Right renal pelvis (tissue), 4 donors: Measurements from ENCODE around the gene C4BPB. TPM values are rescaled to one million over a fixed set of nuclear protein-coding genes. Genes with fewer than 3 reads are reported as not detected.
"Not testable (repeated sequence)": the region's sequence is repeated elsewhere in the genome, so short reads cannot be mapped to it uniquely, and the experiment has no call there.

Source experiments
- DNase-seq, 4 donors: peaks; one replicate each; pipeline ENCODE4 v3.0.0-alpha.2; 2013; ENCODE audit warnings: low read depth in 4 of 4, low spot score in 3 of 4, missing footprints in 1 of 4
- polyA plus RNA-seq, 4 donors: library from polyadenylated mRNA; unstranded; fragments of 120-200 nt; gene quantifications; one replicate each; pipeline ENCODE4 v1.2.1, GENCODE V29; 2013; ENCODE audit not compliant: insufficient read length in 4 of 4

The C4BPB gene, protein sequence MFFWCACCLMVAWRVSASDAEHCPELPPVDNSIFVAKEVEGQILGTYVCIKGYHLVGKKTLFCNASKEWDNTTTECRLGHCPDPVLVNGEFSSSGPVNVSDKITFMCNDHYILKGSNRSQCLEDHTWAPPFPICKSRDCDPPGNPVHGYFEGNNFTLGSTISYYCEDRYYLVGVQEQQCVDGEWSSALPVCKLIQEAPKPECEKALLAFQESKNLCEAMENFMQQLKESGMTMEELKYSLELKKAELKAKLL
- polyA plus RNA-seq: under 1 TPM; 0.32 to 0.51 (median 0.49) TPM

DNA sequence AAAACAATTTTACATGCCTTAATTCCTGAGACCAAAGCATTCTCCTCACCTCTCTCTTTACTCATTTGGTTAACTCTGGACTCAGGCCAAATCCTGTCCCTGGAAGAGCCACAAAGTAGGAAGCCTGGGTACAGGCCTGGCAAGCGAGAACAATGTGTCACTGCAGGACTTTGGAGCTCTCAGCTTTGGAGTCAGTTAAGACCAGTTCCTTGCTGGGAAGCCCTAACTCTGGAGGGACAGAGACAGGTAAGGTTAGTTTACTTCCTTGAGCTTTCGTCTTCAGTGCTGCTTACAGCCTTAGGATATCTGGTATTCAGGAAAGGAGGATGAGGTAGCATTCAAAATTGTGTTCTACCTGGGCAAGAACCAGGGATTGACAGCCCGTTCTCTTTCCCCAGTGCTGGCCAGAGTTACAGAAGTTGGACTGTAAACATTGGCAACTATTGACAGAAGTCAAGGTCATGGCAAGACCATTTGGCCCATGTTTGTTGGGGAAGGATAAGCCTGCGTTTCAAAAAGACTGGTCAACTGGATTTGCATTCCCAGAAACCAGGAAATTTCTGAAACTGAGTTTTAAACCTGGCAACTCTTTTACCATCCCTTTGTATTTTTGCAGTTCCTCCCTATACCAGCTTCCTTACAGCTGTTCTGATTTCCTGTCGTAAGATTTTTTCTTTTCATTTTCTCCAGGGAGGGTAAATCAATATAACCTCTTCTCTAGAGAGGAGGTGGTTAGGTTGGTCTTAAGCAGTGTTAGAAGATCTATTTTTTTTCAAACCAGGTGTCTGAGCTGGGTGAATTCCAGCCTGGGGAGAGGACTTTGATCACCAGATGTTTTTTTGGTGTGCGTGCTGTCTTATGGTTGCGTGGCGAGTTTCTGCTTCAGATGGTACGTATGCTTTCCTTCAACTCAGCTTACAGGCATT, at the start of gene C4BPB:
C4BPB (plus strand) TSS at position 160 of the 926 bp plus-strand sequence; CDS start at position 832, 672 bp downstream.
- DNase-seq: no peak

DNA sequence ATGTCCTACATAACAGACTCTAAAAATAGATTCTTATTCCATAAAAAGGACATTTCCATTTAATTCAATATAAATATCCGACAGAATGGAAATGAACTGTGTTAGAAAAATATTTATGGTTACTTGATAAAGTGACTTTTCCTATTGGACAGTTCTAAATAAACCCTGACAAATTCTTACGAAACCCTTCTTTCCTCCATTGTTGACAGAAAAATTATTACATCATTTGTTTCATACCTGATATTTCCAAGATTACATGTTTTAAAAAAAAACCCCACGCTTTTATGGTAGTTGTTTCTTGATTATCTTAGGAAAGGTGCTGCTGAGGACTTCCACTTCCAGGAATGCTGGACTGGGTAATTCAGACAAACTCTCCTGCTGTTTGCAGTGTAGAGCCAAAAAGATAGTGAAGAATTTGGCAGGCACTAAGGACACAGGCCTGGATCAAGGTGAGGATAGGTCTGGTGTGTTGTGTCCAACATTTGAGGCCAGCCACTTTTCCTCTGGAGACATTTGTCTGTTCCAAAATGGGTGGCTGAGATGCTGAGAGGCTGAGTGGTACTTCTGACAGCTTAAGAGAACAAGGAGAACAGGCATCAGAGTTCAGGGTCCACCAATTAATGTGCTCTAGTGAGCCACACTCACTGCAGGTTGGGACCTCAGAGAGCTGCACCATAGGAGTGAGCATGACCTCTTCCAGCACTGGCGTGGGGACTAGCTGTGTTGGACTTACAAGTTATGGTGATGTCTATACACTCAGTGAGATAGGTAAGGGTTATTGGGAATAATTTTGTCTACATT, 49.1 kb upstream of the C4BPB start:
- no peak for DNase-seq

DNA sequence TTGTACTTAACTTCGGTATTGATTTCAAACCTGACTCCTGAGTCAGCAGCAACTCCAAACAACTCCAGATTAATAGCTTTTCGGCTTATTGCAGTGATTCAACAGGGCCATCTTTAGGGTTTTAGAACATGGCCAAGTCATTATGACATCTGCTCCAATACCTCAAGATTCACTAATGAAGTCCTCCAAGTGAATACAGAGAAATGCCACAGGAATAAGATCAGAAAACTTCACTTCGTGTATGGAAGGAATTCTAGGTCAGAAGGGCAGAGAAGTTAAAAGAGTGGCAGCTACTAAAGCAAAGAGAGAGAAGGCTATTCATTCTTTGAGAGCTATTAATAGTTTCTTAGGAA, 48.5 kb upstream of the C4BPB start:
- DNase-seq: no peak

DNA sequence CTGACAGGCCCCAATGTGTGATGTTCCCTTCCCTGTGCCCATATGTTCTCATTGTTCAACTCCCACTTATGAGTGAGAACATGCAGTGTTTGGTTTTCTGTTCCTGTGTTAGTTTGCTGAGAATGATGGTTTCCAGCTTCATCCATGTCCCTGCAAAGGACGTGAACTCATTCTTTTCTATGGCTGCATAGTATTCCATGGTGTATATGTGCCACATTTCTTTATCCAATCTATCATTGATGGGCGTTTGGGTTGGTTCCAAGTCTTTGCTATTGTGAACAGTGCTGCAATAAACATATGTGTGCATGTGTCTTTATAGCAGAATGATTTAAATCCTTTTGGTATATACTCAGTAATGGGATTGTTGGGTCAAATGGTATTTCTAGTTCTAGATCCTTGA, 47.3 kb upstream of the C4BPB start:
- not testable (repeated sequence) for DNase-seq

DNA sequence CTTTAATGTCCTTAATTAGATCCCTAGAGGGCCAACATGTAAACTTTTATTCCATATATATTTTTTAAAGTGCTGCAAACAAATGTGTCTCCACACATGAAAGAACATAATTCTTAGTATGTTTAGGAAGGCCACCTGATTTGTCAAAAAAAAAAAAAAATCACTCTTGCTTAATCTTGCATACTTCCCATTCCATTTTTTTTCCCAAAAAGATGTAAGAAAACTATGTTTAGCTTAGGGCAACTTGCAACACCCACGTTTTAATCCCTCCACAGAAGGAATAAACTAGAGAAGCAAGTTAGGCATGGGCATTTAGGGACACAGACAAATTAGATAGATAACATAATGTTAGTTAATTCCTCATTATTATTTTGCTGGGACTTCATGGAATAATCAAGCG, 43.2 kb upstream of the C4BPB start:
- no peak for DNase-seq

DNA sequence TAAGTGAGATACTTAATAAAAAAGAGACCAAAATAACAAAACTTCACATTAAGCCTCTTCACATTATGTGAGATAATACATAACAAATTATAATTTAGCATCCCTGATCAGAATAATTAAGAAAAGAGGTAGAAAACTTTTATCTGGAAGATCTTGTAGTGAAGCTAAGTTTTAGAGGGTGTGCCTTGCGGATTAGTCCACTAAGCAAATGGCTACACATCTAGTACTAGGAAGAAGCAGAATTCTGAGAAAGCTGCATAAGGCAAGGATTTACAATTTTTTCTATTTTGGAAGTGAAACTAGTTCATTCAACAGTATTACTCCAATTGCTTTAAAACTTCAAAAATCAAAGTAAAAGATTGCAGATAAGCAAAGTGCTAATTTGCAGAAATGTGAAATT, 41.2 kb upstream of the C4BPB start:
- no peak for DNase-seq

DNA sequence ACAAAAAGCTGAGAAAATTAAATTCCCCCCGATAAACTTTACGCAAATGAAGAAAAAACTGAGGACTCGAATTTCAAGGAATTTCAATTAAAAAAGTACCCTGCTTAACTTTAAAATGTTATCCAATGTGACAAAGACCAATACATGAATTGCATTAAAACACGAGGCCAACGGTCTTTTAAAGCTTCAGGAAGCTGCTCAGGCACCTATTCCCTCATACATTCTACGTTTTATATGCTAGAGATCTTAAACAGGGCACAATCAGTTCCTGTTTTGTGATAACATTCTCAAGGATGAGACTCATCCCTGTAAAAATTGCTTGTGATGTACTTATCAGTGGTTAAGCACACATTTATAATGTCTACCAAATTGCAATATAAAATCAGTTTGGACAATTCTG, 40.6 kb upstream of the C4BPB start:
- no peak for DNase-seq

DNA sequence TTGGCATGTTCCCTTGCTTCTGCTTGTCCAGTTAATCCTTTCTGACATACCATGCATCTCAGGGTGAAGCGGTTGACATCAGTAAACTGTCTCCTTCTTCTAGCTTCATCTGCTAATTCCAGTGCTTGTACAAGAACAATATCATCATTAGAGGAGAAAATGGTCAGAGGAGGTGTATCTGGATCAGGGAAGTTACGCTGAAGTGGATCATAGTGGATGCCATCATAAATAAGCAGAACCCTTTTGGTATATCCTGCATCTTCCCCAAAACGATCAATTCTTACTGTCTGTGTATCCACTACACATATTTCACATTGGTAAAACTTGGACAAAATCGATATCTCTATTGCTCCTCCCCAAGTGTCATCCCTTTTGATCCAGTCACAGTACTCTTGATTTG, 39.6 kb upstream of the C4BPB start:
- no peak for DNase-seq

DNA sequence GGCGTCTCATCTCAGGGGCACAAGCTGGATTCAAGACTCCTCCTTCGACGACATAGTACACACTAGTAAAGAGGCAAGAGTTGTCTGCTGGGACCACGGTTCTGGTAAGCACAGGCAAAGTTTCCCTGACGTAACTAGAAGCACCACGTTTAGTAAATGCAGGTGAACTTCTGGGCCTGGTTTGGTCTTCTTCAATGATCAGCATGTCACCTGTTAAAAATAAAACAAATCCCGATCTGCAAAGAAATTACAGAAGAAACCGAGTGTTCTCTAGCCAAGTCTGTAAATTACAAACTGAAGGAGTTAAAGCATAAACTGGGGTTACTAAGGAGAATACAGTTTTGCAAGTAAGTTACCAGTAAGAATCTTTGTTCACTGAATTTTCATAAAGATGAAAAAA, 39.1 kb upstream of the C4BPB start:
- DNase-seq: no peak

DNA sequence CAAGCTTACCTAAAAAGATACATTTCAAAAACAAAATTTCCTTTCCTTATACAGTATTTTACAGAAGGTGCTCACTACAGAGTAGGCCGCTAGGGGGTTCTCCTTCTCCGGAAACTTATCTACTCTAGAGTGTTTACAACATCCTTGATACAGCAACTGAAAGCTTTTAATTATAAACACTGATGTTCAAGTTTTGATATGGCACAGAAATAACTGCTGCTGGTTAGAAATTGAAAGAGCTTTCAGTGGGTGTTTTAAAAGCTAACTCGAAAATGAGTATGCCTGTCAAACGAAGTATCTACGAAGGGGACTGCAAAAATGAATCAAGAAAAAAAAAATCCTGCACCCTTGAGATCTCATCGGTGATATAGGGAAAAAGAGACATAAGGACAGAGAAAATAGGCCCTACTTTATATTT, 38.7 kb upstream of the C4BPB start:
- DNase-seq: peak in 1 of 4 donors; percentile 52

DNA sequence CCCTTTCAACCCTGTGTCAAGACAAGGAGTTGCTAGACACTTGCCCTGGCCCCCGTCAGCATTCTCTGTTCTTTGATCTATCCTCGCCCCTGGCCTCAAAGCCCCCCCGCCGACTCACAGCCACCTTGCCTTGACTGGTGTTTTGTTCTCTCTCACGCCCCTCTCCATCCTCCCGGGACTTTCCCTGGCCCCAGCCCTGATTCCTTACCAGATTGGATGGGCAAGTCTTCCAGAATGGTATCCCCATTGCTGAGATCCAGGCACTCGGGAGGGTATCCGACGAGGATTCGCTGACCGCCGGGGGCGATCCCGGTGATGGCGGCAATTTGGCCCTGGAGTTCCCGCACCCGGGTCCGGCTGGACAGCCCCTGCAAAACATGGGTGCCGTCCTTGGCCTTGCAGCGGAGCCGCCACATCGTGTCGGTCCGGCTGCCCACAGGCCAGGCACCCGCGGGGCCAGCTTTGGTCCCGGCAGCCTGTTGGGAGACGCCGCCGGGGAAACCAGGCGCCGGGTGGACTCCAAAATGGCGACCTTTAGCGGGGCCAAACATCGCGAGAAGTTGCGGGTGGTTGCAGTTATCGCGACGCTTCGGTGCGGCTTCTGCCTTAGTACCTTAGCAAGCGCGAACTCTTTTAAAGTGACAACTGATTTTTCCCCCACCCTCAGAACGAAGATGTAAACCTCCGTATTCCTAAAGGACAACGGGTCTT, 38.0 kb upstream of the C4BPB start:
- DNase-seq: peak; percentile 83 to 93 (median 88)

DNA sequence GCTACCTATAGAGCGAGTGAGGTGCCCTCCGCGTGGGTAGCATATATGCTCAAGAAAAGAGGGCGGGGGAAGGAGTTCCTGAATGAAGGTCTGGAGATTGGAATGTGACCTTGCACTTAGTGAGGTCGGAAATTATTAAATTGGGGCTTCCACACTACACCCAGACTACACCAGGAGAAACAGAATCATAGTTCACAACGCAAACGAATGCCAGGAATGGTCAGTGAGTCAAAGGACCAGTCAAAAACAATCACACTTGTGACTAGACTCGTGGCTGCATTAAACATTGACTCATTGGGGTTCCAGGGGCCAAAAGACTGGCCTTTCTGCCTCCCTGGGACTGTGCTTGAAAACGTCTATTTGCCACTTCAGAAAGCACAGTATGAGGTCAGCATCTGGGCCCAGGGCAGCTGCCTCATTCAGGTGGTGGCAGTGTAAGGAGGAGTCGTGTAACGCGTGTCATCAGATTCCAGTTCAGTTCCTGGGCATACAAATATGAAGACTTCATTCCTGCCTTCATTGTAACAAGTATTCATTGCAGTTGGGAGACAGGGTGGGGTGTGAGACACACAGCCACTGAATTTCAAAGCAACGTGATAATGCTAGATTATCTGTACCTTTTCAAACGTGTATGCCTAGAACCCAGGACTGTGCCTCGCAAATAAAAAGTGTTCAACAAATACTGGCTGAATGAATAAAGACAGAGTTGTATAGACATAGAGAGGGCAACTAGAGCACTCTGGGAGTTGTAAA, 37.3 kb upstream of the C4BPB start, which contains the start of gene YOD1:
YOD1 (minus strand) TSS at position 18 of the 753 bp plus-strand sequence. CDS start 178 bp downstream, outside the sequence.
- DNase-seq: no peak

DNA sequence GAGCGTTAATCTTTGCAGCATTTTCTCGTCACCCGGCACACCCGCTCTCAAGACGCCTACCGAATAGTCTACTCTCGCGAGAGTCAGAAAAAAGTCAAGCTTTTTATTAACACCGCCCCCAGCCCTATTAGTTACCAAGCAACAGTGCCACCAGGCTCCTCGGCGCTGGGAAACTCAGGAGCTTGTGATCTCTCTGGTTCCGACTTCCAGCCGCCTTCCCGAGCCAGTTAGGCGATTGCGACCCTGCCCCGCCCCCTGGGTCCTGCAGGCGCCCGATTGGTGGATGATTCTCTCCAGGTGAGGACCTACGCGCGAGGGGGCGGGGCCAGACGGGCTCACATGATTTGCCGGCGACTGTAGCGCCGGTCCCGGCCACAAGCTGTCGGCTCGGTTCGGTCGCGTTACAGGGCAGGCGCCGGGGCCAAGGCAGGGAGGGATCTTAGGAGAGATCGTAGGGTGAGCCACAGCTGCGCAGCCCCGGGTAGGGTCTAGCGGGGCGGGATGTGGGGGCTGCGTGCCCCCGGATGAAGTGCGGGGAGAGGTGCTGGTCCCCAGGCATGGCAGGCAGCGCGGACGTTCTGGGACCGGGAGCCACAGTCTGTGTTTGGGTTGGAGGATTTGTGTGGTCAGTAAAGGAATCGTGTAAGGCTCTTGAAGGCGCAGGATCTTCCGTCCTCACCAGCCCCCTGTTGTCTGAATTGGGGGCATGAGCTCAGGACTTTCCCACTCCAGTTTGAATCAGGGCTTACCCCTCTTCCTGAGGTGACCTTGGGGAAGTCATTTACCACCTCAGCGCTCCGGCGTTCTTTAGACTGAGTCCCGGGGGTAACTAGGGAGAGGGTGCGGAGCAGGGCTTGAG, 35.5 kb upstream of the C4BPB start, which contains the start of gene PFKFB2:
PFKFB2 (plus strand) TSS at position 365 of the 859 bp plus-strand sequence. CDS start 1,443 bp downstream, outside the sequence.
- DNase-seq: peak; percentile 85 to 97 (median 93)

DNA sequence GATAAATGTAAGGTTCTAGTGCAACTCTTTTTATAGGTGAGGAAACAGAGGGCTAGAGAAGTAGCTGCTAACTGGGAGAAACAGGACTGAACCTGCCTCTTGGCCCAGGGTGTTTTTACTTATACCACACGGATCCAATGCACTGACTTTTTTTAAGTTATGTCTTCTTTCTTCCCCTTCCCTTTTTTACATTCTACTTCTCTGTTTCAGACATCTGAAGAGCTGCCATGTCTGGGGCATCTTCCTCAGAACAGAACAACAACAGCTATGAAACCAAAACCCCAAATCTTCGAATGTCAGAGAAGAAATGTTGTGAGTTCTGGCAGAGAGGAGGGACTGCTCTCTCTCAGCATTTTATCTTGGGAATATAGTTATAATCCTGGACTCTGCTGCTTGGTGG, 34.2 kb upstream of the C4BPB start:
- no peak for DNase-seq

DNA sequence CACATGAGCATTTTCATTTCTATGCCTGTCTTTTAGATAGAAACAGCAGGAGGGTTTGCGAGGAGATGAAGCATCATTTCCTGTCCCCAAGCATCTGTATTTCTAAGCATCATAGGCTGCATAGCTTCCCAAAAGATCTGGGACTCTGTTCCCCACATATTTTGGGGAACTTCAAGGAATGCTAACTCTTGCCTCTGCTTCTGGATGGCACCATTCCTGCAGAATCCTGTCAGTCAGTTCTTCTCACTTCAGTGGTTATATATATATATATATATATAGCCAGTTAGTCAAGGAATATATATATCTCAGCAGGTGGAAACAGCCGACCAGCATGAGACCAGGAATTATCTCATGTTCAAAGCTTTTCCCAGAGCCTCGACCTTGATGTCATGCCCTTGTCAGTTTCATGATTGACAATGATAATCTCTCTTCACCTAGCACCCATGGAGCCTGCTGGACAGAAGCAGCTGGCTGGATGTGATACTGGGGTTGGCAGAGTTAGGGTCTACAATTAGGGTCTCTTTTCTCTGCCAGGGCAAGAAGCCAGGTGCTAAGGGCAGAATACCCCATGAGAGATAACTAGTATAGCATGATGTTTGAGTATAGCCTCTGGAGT, 33.2 kb upstream of the C4BPB start:
- DNase-seq: no peak

DNA sequence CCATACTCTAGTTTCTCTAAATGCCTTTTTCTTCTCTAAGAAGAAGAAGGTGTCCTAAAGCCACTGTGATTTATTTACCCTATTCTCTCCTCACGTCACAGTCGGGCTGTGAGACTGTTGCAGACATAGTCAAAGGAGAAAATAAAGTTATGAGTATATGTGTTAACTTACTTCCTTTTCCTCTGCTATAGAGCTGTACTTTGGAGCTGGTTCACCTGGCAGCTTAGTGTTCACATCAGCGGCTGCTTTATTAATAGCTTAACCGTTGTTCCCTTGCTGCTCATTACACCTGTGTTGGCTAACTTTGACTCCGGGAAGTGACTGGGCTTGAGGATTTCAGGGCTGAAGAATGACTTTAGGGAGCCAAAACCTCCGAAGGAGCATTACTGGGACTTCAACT, 32.0 kb upstream of the C4BPB start:
- no peak for DNase-seq

DNA sequence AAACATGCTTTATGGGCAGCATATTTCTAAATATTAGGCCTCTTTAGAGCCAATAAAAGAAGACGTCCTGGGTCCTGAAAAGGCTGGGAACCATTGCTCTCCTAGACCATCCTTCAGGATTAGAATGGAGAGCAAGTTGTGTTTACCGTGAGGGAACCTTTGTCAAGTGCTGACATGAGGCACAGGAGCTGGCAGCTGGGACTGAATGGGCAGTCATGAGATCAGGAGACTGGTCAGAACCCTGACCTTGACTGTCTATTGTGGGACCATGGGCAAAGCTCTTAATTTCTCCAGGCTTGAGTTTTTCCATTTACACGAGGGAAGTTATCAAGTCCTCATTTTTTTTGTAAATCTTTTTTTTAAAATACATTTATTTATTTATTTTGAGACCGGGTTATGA, 30.4 kb upstream of the C4BPB start:
- no peak for DNase-seq
